ENCODE results near the gene LRP2. TPM values are rescaled to one million over a fixed set of nuclear protein-coding genes. Genes with fewer than 3 reads are reported as not detected.

Gene LRP2
- total and polyA plus RNA-seq, 2 of the 4 experiments (the other 2 are of a cell fraction), result not detected

GRCh38 chr2:169131587-169132512 is 230.5 kb downstream of the LRP2 start:
- no peak overlapping the region for H3K27ac ChIP-seq (ENCODE audit: insufficient read depth, low read length)
- ATAC-seq (ENCODE audit: low read depth) (peak; percentile 75; the same call in 1 of the 2 replicates), DNase-seq (peak; percentile 41)
- H2BK15ac ChIP-seq (ENCODE audit: low read depth, low read length), result no peak overlapping the region
- no peak overlapping the region for H3K18ac ChIP-seq (ENCODE audit: low read depth, low read length)
- no peak overlapping the region for H3K4ac ChIP-seq (ENCODE audit: low read depth, low read length)
- intact Hi-C loops (cut with micrococcal nuclease) (loop anchor here (1.0 kb wide), 2 partner anchors 23 to 171 kb away; no protein-coding TSS in a partner anchor), dilution Hi-C loops (cut with HindIII; ENCODE audit: low sequenced_read_pairs, unreplicated experiment) (no loop called here), in situ Hi-C loops (cut with MboI; ENCODE audit: low sequenced_read_pairs) (no loop called here)
- no peak overlapping the region for H4K91ac ChIP-seq (ENCODE audit: insufficient read depth, low read depth, low read length)
- H3K56ac ChIP-seq (ENCODE audit: extremely low read depth, insufficient read depth, low read length), result no peak overlapping the region
- no peaks in the 10 kb centered on the region for H4K20me1 ChIP-seq (ENCODE audit: insufficient read depth, low read length)
- no TSS peak for BruUV-seq (replicated peaks)
- H3K9ac ChIP-seq (ENCODE audit: low read depth, low read length), result no peak overlapping the region
- no peaks in the 10 kb centered on the region for H3K4me1 ChIP-seq (ENCODE audit: control insufficient read depth, insufficient read depth, low read length)
- 17% methylated on average over 3 of the region's 9 CpGs; no CpG with 5 or more reads in 1 of the 2 experiments for WGBS, 2 experiments (ENCODE audit: extremely low coverage in 2 of 2, insufficient read length in 1 of 2)
- H2BK20ac ChIP-seq (ENCODE audit: low read depth, low read length), result no peak overlapping the region
- H3K27me3 ChIP-seq (ENCODE audit: control insufficient read depth, insufficient read depth, low read length), result no peaks in the 10 kb centered on the region
- H3K23ac ChIP-seq (ENCODE audit: low read depth, low read length), result no peak overlapping the region
- H3K4me3 ChIP-seq (ENCODE audit: insufficient read depth, low read depth, low read length), result no peak overlapping the region
- H3K36me3 ChIP-seq (ENCODE audit: control insufficient read depth, insufficient read depth, low read length), result no peaks in the 10 kb centered on the region
- no peak overlapping the region for H2BK5ac ChIP-seq (ENCODE audit: low read depth, low read length, poor library complexity, severe bottlenecking)
- H3K9me3 ChIP-seq (ENCODE audit: control insufficient read depth, insufficient read depth, low read length), result no peaks in the 10 kb centered on the region
- H3K4me2 ChIP-seq (ENCODE audit: low read depth, low read length), result no peak overlapping the region
- ChIA-PET POLR2A (ENCODE audit: unreplicated experiment) (no interaction called here), CTCF (interaction anchor here (0.6 to 2.3 kb wide), 6 partner anchors 9 to 1540 kb away, joined by 3 to 15 read pairs (median 5); no protein-coding TSS in a partner anchor)
- H4K5ac ChIP-seq (ENCODE audit: low read depth, low read length), result no peak overlapping the region
- TF ChIP-seq NFE2L2 (IDR thresholded peaks at IDR 0.05; ENCODE audit: low read depth, low read length), result no peak
- no peak for TF ChIP-seq RCOR1 (IDR thresholded peaks at IDR 0.05; ENCODE audit: insufficient replicate concordance, low read length)
- no peak for TF ChIP-seq RFX5 (IDR thresholded peaks at IDR 0.05; ENCODE audit: low read depth, low read length)
- TF ChIP-seq SMC3 (IDR thresholded peaks at IDR 0.05; ENCODE audit: low read depth, low read length), result peak; percentile 37
- TF ChIP-seq CEBPB (IDR thresholded peaks at IDR 0.05; ENCODE audit: low read depth, low read length), result no peak
- peak; percentile 67 for TF ChIP-seq CTCF (conservative IDR thresholded peaks at IDR 0.05; ENCODE audit: low read depth, low read length)
- TF ChIP-seq RAD21 (IDR thresholded peaks at IDR 0.05; ENCODE audit: low read length), result peak; percentile 32; the same call in 1 of the 2 replicates
- TF ChIP-seq FOS (IDR thresholded peaks at IDR 0.05; ENCODE audit: low read depth, low read length), result no peak
- no peak overlapping the region for H2AFZ ChIP-seq (replicated peaks; ENCODE audit: low read length, poor library complexity)
- H2AK9ac ChIP-seq (replicated peaks; ENCODE audit: low read depth, low read length, poor library complexity), result no peak overlapping the region
- H3K14ac ChIP-seq (replicated peaks; ENCODE audit: low read depth, low read length), result no peak overlapping the region
- no peak overlapping the region for H4K8ac ChIP-seq (ENCODE audit: low read depth in 2 of 2, low read length in 2 of 2)
- no peak overlapping the region for H2BK120ac ChIP-seq (ENCODE audit: low read depth, low read length)
- H3K9me1 ChIP-seq (ENCODE audit: insufficient read depth, low read length), result no peaks in the 10 kb centered on the region
- H3K79me1 ChIP-seq (ENCODE audit: low read depth in 1 of 2, low read length in 2 of 2), result no peaks in the 10 kb centered on the region
- H2AK5ac ChIP-seq (ENCODE audit: low read depth, low read length), result no peak overlapping the region
